Fibroblast of lung (primary cell): ENCODE results near the gene FAM53B. TPM values are rescaled to one million over a fixed set of nuclear protein-coding genes. Genes with fewer than 3 reads are reported as not detected.

ENCODE experiments used
- DNase-seq, 2 donors: peaks; one replicate each; pipeline versions ENCODE4 v3.0.0 to v3.0.0-alpha.2; 2010; ENCODE audit warnings: low read depth in 2 of 2
- H2AFZ ChIP-seq: 2 replicates; pipeline ENCODE4 v1.5.1; 2012; ENCODE audit warnings: low read length, control low read depth, inconsistent platforms
- H3K27ac ChIP-seq: 2 replicates; pipeline ENCODE4 v1.5.1; 2011; ENCODE audit warnings: low read length, control low read depth; ENCODE audit not compliant: insufficient read depth
- H3K27me3 ChIP-seq: 2 replicates; pipeline ENCODE4 v1.5.1; 2011; ENCODE audit warnings: mild to moderate bottlenecking, low read length; ENCODE audit not compliant: control insufficient read depth, insufficient read depth
- H3K36me3 ChIP-seq: 2 replicates; pipeline ENCODE4 v1.5.1; 2011; ENCODE audit warnings: low read length; ENCODE audit not compliant: control insufficient read depth, insufficient read depth
- H3K4me1 ChIP-seq: 2 replicates; pipeline ENCODE4 v1.5.1; 2011; ENCODE audit warnings: low read length; ENCODE audit not compliant: control insufficient read depth, insufficient read depth; ENCODE audit errors: extremely low read depth
- H3K4me2 ChIP-seq: 2 replicates; pipeline ENCODE4 v1.5.1; 2011; ENCODE audit warnings: low read length, control low read depth; ENCODE audit not compliant: insufficient read depth; ENCODE audit errors: extremely low read depth
- H3K4me3 ChIP-seq, 4 experiments: fragments of 200-600 bp in 1 of 4; sonication (generic) in 1 of 4; replicated peaks in 1 of 4; 2 replicates each; pipeline ENCODE4 v1.5.1; 2011 to 2016; ENCODE audit warnings: low read length in 4 of 4, low read depth in 3 of 4, mild to moderate bottlenecking in 3 of 4, control low read depth in 2 of 4, inconsistent platforms in 1 of 4, mixed read lengths in 1 of 4; ENCODE audit not compliant: insufficient read depth in 1 of 4; ENCODE audit errors: control extremely low read depth in 1 of 4
- H3K79me2 ChIP-seq: 2 replicates; pipeline ENCODE4 v1.5.1; 2012; ENCODE audit warnings: mild to moderate bottlenecking, low read length, inconsistent platforms; ENCODE audit not compliant: control insufficient read depth, insufficient read depth
- H3K9ac ChIP-seq: 2 replicates; pipeline ENCODE4 v1.5.1; 2011; ENCODE audit warnings: mild to moderate bottlenecking, low read length, control low read depth; ENCODE audit not compliant: insufficient read depth
- H3K9me3 ChIP-seq: 2 replicates; pipeline ENCODE4 v1.5.1; 2012; ENCODE audit warnings: low read depth, low read length; ENCODE audit not compliant: control insufficient read depth, insufficient read depth
- H4K20me1 ChIP-seq: 2 replicates; pipeline ENCODE4 v1.5.1; 2011; ENCODE audit warnings: low read length; ENCODE audit not compliant: control insufficient read depth, insufficient read depth; ENCODE audit errors: extremely low read depth
- EZH2 ChIP-seq: IDR thresholded peaks from 2 replicates; pipeline ENCODE4 v1.5.1; 2012; ENCODE audit warnings: low read length, control low read depth, mild to moderate bottlenecking; ENCODE audit errors: missing control alignments
- polyA plus RNA-seq, 2 donors: library from polyadenylated mRNA; depleted of rRNA in 1 of 2; stranded (reverse) in 1 of 2; unstranded in 1 of 2; fragments of >200 nt; gene quantifications; 2 replicates each; pipeline ENCODE4 v1.2.1, GENCODE V29; 2011 to 2012; ENCODE audit warnings: missing spikeins in 1 of 2
- total RNA-seq: library from RNA; depleted of rRNA; stranded (reverse); fragments of >200 nt; gene quantifications from 2 replicates; pipeline ENCODE4 v1.2.1, GENCODE V29; 2014
- TF ChIP-seq, protein P1 (sequence below), 2 donors: IDR thresholded peaks in 1 of 2; conservative IDR thresholded peaks in 1 of 2; 1 replicate in 1 of 2; 2 replicates in 1 of 2; pipeline ENCODE4 v1.5.1; 2011 to 2012; ENCODE audit warnings: low read length in 2 of 2, control low read depth in 1 of 2, inconsistent platforms in 1 of 2, low read depth in 1 of 2, mild to moderate bottlenecking in 1 of 2

The FAM53B gene
- total and polyA plus RNA-seq, 2 donors (not counting 1 experiment from before 2014, with no cell fraction given) = 2.2 to 11.7 TPM

DNA sequence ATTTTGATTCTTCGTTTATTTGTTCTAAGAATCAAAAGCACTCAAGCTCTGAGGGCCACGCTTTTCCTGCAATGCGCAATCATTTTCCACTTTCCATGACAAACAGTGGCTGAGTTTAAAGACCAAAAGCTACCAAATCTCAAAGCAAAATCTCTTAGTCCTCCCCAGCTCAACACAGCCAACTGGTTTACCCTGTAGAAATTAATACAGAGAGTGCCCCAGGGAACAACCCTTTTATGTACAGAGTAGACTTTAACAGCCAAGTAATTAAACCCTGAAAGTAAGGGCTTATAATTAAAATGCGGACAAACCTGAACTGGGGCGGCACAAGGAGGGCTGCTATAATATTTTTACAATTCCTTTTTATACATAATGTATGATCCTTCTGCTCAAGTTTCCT is 53.2 kb downstream of the FAM53B start:
- H3K36me3 ChIP-seq = no peaks in the 10 kb centered on the region
- H3K9ac ChIP-seq = no peak overlapping the region
- TF ChIP-seq, protein P1, sequence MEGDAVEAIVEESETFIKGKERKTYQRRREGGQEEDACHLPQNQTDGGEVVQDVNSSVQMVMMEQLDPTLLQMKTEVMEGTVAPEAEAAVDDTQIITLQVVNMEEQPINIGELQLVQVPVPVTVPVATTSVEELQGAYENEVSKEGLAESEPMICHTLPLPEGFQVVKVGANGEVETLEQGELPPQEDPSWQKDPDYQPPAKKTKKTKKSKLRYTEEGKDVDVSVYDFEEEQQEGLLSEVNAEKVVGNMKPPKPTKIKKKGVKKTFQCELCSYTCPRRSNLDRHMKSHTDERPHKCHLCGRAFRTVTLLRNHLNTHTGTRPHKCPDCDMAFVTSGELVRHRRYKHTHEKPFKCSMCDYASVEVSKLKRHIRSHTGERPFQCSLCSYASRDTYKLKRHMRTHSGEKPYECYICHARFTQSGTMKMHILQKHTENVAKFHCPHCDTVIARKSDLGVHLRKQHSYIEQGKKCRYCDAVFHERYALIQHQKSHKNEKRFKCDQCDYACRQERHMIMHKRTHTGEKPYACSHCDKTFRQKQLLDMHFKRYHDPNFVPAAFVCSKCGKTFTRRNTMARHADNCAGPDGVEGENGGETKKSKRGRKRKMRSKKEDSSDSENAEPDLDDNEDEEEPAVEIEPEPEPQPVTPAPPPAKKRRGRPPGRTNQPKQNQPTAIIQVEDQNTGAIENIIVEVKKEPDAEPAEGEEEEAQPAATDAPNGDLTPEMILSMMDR (conservative IDR thresholded peaks at IDR 0.05 in 1 of 2, IDR thresholded peaks at IDR 0.05 in 1 of 2; ENCODE audit: low read depth in 1 of 2, low read length in 2 of 2) = no peak
- no peak for TF ChIP-seq EZH2
- no peak for DNase-seq
- no peak overlapping the region for H3K4me3 ChIP-seq
- no peak overlapping the region for H3K27ac ChIP-seq
- H4K20me1 ChIP-seq = no peaks in the 10 kb centered on the region
- H3K9me3 ChIP-seq = no peaks in the 10 kb centered on the region
- H3K4me1 ChIP-seq = no peaks in the 10 kb centered on the region
- no peaks in the 10 kb centered on the region for H3K79me2 ChIP-seq
- no peak overlapping the region for H3K4me2 ChIP-seq
- H2AFZ ChIP-seq = no peak overlapping the region
- no peaks in the 10 kb centered on the region for H3K27me3 ChIP-seq

DNA sequence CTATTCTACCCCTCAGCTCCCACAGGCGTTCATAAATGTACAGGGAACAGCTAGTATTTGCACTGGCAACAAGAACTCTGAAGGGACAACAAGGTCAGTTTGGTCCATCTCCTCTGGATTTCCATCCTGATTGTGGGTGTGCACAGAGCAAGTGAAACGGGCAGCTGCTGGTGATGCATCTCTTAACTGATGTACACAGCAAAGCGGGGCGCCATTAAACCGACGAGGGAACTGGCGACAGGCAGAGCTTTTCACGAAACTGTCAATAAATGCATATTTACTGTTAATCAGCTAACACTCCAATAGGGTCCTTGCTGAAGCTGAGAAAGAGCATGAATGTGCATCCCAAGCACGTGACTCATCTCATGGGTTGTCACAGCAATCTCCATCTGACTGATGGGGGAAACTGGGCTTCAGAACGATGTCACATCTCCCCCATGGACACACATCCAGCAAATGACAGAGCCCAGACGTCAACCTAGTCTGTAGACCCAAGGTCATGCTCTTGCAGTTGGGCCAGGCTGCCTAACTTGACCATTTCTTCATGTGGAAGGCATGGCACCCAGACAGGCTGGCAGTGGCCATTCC is 54.2 kb downstream of the FAM53B start:
- Histone ChIP-seq H3K79me2 (no peaks in the 10 kb centered on the region), H3K4me3 (no peak overlapping the region), H2AFZ (no peak overlapping the region), H3K36me3 (no peaks in the 10 kb centered on the region), H3K27me3 (no peaks in the 10 kb centered on the region), H3K27ac (no peak overlapping the region), H3K9ac (no peak overlapping the region), H3K4me1 (no peaks in the 10 kb centered on the region), H4K20me1 (no peaks in the 10 kb centered on the region), H3K4me2 (no peak overlapping the region), H3K9me3 (no peaks in the 10 kb centered on the region)
- TF ChIP-seq, protein P1 (conservative IDR thresholded peaks at IDR 0.05 in 1 of 2, IDR thresholded peaks at IDR 0.05 in 1 of 2; ENCODE audit: low read depth in 1 of 2, low read length in 2 of 2) = no peak
- TF ChIP-seq EZH2 = no peak
- DNase-seq = no peak

DNA sequence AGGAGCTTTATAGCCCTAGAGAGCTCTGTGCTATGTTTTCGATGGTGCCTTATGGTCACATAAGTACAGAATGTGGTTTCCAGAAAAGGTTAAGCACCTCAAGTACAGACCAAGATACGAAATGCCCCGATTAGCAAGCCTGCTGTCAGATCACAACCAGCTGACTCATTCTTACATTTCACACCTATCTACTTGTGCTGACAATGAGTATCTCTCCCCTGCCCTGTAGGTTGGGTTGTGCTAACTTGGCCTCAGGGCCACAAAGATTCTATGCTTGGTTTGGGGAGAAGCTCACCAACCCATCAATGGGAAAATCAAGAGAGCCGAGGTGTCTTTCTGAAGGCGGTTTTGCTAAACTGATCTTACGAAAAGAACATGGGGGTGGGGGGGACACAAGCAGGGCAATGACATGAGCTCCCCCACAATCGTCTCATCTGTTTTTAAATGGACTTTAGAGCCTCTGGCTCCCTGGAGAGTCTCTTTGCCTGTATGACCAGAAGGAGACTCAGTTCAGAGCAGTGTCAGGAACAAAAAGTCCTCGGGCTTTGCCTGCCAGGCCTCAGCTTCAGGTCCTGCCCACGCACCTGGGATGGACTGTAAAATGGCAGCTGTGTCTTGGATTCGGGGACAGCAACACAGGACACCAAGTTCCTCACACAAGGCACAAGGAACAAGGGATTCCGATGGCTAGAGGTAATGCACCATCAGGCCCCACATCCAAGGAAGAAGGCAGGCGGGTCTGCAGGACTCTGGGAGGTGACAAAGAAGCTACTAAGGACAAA is 55.1 kb downstream of the FAM53B start:
- Histone ChIP-seq H3K4me3 (no peak overlapping the region), H2AFZ (no peak overlapping the region), H3K27me3 (no peaks in the 10 kb centered on the region), H4K20me1 (no peaks in the 10 kb centered on the region), H3K79me2 (no peaks in the 10 kb centered on the region), H3K9ac (no peak overlapping the region), H3K27ac (no peak overlapping the region), H3K4me1 (no peaks in the 10 kb centered on the region), H3K36me3 (no peaks in the 10 kb centered on the region), H3K4me2 (no peak overlapping the region), H3K9me3 (no peaks in the 10 kb centered on the region)
- no peak for DNase-seq
- TF ChIP-seq EZH2 = no peak
- TF ChIP-seq, protein P1 (conservative IDR thresholded peaks at IDR 0.05 in 1 of 2, IDR thresholded peaks at IDR 0.05 in 1 of 2; ENCODE audit: low read depth in 1 of 2, low read length in 2 of 2) = no peak
